B cell (primary cell): ENCODE results near the gene SLC49A3. TPM values are rescaled to one million over a fixed set of nuclear protein-coding genes. Genes with fewer than 3 reads are reported as not detected.

Source experiments
- ATAC-seq: fragments of 200-7000 bp; cut with Tn5 transposase; one replicate; pipeline ENCODE4 v1.10.0; 2021; ENCODE audit warnings: low read depth, mild to moderate bottlenecking, moderate number of reproducible peaks, moderate library complexity
- CTCF ChIA-PET: fragments of 350-600 bp; sonication (Branson Sonifier 250); formaldehyde crosslinking; loops from one replicate; lab custom pipeline; 2021; ENCODE audit warnings: antibody characterized with exemption, inconsistent platforms; lab: Charles Lee
- POLR2A ChIA-PET: fragments of 350-600 bp; sonication (Branson Sonifier 250); formaldehyde crosslinking; loops from one replicate; lab custom pipeline; 2021; ENCODE audit warnings: antibody characterized with exemption; lab: Charles Lee
- DNase-seq: peaks from one replicate; pipeline ENCODE4 v3.0.0; 2013
- H2AFZ ChIP-seq: 2 replicates; pipeline ENCODE4 v1.6.1; 2012; ENCODE audit warnings: mild to moderate bottlenecking, low read depth, low read length; ENCODE audit not compliant: insufficient read depth, poor library complexity, severe bottlenecking
- H3K27ac ChIP-seq, 2 donors: 1 replicate in 1 of 2; 2 replicates in 1 of 2; pipeline ENCODE4 v1.5.1; 2012 to 2013; ENCODE audit warnings: low read length in 2 of 2, mild to moderate bottlenecking in 2 of 2, moderate library complexity in 1 of 2
- H3K27me3 ChIP-seq, 4 experiments: fragments of 200-600 bp in 1 of 4; sonication (generic) in 1 of 4; replicated peaks in 1 of 4; 1 replicate in 2 of 4; 2 replicates in 2 of 4; pipeline versions ENCODE4 v1.6.1 to v1.7.0; 2013 to 2016; ENCODE audit warnings: low read length in 3 of 4, mild to moderate bottlenecking in 2 of 4, mixed read lengths in 1 of 4, moderate library complexity in 1 of 4; ENCODE audit not compliant: insufficient read depth in 4 of 4, control insufficient read depth in 3 of 4; ENCODE audit errors: control extremely low read depth in 1 of 4
- H3K36me3 ChIP-seq, 2 experiments: replicated peaks in 1 of 2; 1 replicate in 1 of 2; 2 replicates in 1 of 2; pipeline versions ENCODE4 v1.6.1 to v1.7.1; 2013; ENCODE audit warnings: low read length in 1 of 2; ENCODE audit not compliant: insufficient read depth in 2 of 2, control insufficient read depth in 1 of 2; ENCODE audit errors: control extremely low read depth in 1 of 2, extremely low read depth in 1 of 2
- H3K4me1 ChIP-seq, 2 donors: fragments of 200-600 bp in 1 of 2; sonication (generic) in 1 of 2; 1 replicate in 1 of 2; 2 replicates in 1 of 2; pipeline versions ENCODE4 v1.5.1 to v1.6.1; 2013 to 2017; ENCODE audit warnings: low read length in 2 of 2; ENCODE audit not compliant: control insufficient read depth in 2 of 2, insufficient read depth in 2 of 2
- H3K4me2 ChIP-seq: replicated peaks from 2 replicates; pipeline ENCODE3; 2012; ENCODE audit warnings: mild to moderate bottlenecking, low read depth, low read length; ENCODE audit not compliant: poor library complexity, severe bottlenecking
- H3K4me3 ChIP-seq, 5 experiments: fragments of 200-600 bp in 1 of 5; sonication (generic) in 1 of 5; 1 replicate in 3 of 5; 2 replicates in 2 of 5; pipeline versions ENCODE4 v1.5.1 to v1.7.0; 2011 to 2016; ENCODE audit warnings: low read length in 4 of 5, mild to moderate bottlenecking in 4 of 5, low read depth in 2 of 5, control low read depth in 1 of 5, moderate library complexity in 1 of 5; ENCODE audit not compliant: insufficient read depth in 1 of 5; ENCODE audit errors: control extremely low read depth in 1 of 5, extremely low read depth in 1 of 5
- H3K79me2 ChIP-seq: fragments of 200-600 bp; sonication (generic); one replicate; pipeline ENCODE4 v1.6.0; 2016; ENCODE audit warnings: low read length; ENCODE audit not compliant: control insufficient read depth, insufficient read depth
- H3K9ac ChIP-seq: fragments of 200-600 bp; sonication (generic); 2 replicates; pipeline ENCODE4 v1.6.1; 2017; ENCODE audit warnings: mild to moderate bottlenecking, low read length, moderate library complexity
- H3K9me3 ChIP-seq, 3 donors: one replicate each; pipeline versions ENCODE4 v1.6.1 to v1.7.1; 2013; ENCODE audit warnings: low read length in 2 of 3; ENCODE audit not compliant: control insufficient read depth in 2 of 3, insufficient read depth in 1 of 3; ENCODE audit errors: control extremely low read depth in 1 of 3
- H4K20me1 ChIP-seq: 2 replicates; pipeline ENCODE4 v1.6.0; 2012; ENCODE audit warnings: mild to moderate bottlenecking, low read length; ENCODE audit not compliant: insufficient read depth, control insufficient read depth, poor library complexity, severe bottlenecking
- H3K27ac Mint-ChIP-seq: one replicate; pipeline ENCODE4 v1.8.0; 2021; ENCODE audit warnings: mixed read lengths
- H3K27me3 Mint-ChIP-seq: one replicate; pipeline ENCODE4 v1.8.0; 2021; ENCODE audit warnings: mixed read lengths
- H3K4me1 Mint-ChIP-seq: one replicate; pipeline ENCODE4 v1.8.0; 2021; ENCODE audit warnings: mixed read lengths
- H3K4me3 Mint-ChIP-seq: one replicate; pipeline ENCODE4 v1.8.0; 2021; ENCODE audit warnings: mixed read lengths
- H3K9me3 Mint-ChIP-seq: one replicate; pipeline ENCODE4 v1.8.0; 2022; ENCODE audit warnings: mixed read lengths; ENCODE audit not compliant: insufficient read depth
- EZH2 ChIP-seq: IDR thresholded peaks from 2 replicates; pipeline ENCODE4 v1.6.1; 2012; ENCODE audit warnings: borderline replicate concordance, low read depth, mild to moderate bottlenecking, moderate library complexity, low read length; ENCODE audit not compliant: insufficient read depth, poor library complexity, severe bottlenecking
- WGBS: methylation state at CpG from one replicate; pipeline ENCODE4 v1.1.5; 2013; ENCODE audit warnings: missing lambda C conversion rate; ENCODE audit not compliant: insufficient coverage; 5-methylcytosine and 5-hydroxymethylcytosine counted together
- intact Hi-C: fragments of 100-400 bp; cut with micrococcal nuclease; formaldehyde crosslinking; loops from one replicate; pipeline ENCODE4 v1.10.0; 2022
- polyA plus RNA-seq: library from polyadenylated mRNA; depleted of rRNA; stranded (reverse); fragments of >200 nt; gene quantifications from 2 replicates; pipeline ENCODE4 v1.2.3, GENCODE V29; 2012
- total RNA-seq, 2 donors: library from RNA; stranded (reverse); fragments of 120-200 nt in 1 of 2; gene quantifications; 1 replicate in 1 of 2; 2 replicates in 1 of 2; pipeline versions ENCODE4 v1.2.3 to v1.2.4, GENCODE V29; 2013 to 2022
- TF ChIP-seq, protein P1 (sequence below): fragments of 200-600 bp; IDR thresholded peaks from one replicate; pipeline ENCODE4 v1.8.0; 2022; ENCODE audit warnings: antibody characterized with exemption, mild to moderate bottlenecking

SLC49A3 gene
- total and polyA plus RNA-seq, 2 donors (not counting 1 experiment from before 2014, with no cell fraction given): 2.0 to 4.3 TPM

DNA sequence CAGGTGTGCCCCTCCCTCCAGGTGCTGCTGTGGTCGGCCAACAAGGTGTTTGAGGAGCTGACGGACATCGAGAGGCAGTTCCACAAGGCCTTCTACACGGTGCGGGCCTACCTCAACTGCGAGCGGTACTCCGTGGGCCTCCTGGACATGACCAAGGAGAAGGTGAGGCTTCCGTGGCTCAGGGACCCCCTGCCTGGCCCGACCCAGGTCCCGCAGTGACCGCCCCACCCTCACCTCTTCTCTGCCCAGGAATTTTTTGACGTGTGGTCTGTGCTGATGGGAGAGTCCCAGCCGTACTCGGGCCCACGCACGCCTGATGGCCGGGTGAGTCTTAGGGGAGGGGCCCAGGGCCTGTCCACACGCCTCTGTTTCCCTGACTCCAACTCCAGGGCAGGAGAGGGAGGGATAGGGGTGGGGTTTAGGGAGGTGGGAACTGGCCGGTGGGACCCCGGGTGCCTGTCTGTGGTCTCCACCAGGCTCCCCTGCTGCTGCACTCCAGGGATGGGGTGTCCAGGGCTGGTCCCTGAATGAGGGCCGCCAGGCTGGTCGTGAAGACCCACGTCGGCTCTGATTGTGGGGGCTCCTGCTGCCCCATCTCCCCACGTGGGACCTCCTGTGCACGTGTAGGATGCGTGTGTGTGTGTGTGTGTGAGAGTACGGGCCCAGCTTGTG is 35.0 kb downstream of the SLC49A3 start:
- no peaks in the 10 kb centered on the region for H3K4me1 ChIP-seq
- no peaks in the 10 kb centered on the region for H3K4me1 Mint-ChIP-seq
- no peak for DNase-seq
- peaks cover 0 to 2% (median 0%) of the 10 kb centered on the region in 4 experiments for H3K27me3 ChIP-seq
- no peaks in the 10 kb centered on the region for H3K79me2 ChIP-seq
- no peaks in the 10 kb centered on the region for H4K20me1 ChIP-seq
- no peak for ATAC-seq
- intact Hi-C loops: no loop called here
- TF ChIP-seq, protein P1, sequence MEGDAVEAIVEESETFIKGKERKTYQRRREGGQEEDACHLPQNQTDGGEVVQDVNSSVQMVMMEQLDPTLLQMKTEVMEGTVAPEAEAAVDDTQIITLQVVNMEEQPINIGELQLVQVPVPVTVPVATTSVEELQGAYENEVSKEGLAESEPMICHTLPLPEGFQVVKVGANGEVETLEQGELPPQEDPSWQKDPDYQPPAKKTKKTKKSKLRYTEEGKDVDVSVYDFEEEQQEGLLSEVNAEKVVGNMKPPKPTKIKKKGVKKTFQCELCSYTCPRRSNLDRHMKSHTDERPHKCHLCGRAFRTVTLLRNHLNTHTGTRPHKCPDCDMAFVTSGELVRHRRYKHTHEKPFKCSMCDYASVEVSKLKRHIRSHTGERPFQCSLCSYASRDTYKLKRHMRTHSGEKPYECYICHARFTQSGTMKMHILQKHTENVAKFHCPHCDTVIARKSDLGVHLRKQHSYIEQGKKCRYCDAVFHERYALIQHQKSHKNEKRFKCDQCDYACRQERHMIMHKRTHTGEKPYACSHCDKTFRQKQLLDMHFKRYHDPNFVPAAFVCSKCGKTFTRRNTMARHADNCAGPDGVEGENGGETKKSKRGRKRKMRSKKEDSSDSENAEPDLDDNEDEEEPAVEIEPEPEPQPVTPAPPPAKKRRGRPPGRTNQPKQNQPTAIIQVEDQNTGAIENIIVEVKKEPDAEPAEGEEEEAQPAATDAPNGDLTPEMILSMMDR: no peak
- TF ChIP-seq EZH2: no peak
- peaks cover 0 to 13% (median 0%) of the 10 kb centered on the region in 3 donors for H3K9me3 ChIP-seq
- H3K27ac ChIP-seq: no peak overlapping the region
- H2AFZ ChIP-seq: no peak overlapping the region
- ChIA-PET POLR2A (no interaction called here), CTCF (no interaction called here)
- H3K4me3 Mint-ChIP-seq: no peak overlapping the region
- H3K27ac Mint-ChIP-seq: no peak overlapping the region
- no peaks in the 10 kb centered on the region for H3K9me3 Mint-ChIP-seq
- H3K4me2 ChIP-seq: no peak overlapping the region
- no peaks in the 10 kb centered on the region for H3K36me3 ChIP-seq
- no peak overlapping the region for H3K9ac ChIP-seq
- H3K27me3 Mint-ChIP-seq: no peaks in the 10 kb centered on the region
- WGBS: 92% methylated on average over 25 of the region's 29 CpGs
- no peak overlapping the region for H3K4me3 ChIP-seq

GRCh38 chr4:653080-653821 is 35.7 kb downstream of the SLC49A3 start:
- Mint-ChIP-seq H3K27ac (no peak overlapping the region), H3K27me3 (no peaks in the 10 kb centered on the region), H3K4me3 (no peak overlapping the region), H3K4me1 (no peaks in the 10 kb centered on the region), H3K9me3 (no peaks in the 10 kb centered on the region)
- POLR2A ChIA-PET: no interaction called here
- Histone ChIP-seq H2AFZ (no peak overlapping the region), H3K79me2 (no peaks in the 10 kb centered on the region), H3K4me2 (no peak overlapping the region), H3K27ac (no peak overlapping the region), H3K9ac (no peak overlapping the region), H3K36me3 (no peaks in the 10 kb centered on the region), H3K4me3 (no peak overlapping the region), H4K20me1 (no peaks in the 10 kb centered on the region), H3K9me3 (peaks cover 0 to 8% (median 0%) of the 10 kb centered on the region in 3 donors), H3K27me3 (peaks cover 0 to 2% (median 0%) of the 10 kb centered on the region in 4 experiments), H3K4me1 (no peaks in the 10 kb centered on the region)
- DNase-seq (no peak), ATAC-seq (no peak)
- 92% methylated on average over 35 of the region's 35 CpGs for WGBS
- intact Hi-C loops: no loop called here
- no peak for TF ChIP-seq EZH2
- TF ChIP-seq, protein P1: no peak
- CTCF ChIA-PET: no interaction called here
